Epidermal melanocyte (primary cell): ENCODE data around the gene OR1J4.
"Not testable (repeated sequence)": the region's sequence is repeated elsewhere in the genome, so short reads cannot be mapped to it uniquely, and the experiment has no call there.

Source experiments
- DNase-seq: peaks from one replicate; pipeline ENCODE4 v3.0.0; 2011; ENCODE audit warnings: low spot score; ENCODE audit not compliant: insufficient read length

OR1J4 gene, protein sequence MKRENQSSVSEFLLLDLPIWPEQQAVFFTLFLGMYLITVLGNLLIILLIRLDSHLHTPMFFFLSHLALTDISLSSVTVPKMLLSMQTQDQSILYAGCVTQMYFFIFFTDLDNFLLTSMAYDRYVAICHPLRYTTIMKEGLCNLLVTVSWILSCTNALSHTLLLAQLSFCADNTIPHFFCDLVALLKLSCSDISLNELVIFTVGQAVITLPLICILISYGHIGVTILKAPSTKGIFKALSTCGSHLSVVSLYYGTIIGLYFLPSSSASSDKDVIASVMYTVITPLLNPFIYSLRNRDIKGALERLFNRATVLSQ

DNA sequence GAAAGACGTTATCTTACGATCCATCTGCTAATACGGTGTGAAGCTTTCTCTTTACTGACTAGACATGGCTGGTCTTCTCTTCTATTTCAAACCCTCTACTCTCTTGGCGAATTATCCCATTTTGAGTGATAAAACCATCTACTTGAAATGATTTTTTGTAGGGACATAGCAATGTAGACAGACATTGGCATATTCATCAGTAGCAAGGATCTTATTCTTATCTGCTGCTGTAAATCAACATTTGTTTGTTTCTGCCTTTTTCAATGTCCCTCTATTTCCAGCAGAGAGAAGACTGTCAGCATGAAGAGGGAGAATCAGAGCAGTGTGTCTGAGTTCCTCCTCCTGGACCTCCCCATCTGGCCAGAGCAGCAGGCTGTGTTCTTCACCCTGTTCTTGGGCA lies at the start of gene OR1J4:
Gene OR1J4, plus strand, starts transcription at position 301 of the 400 bp plus-strand sequence. Its CDS starts 0 bp downstream, at position 301.
- DNase-seq = no peak

DNA sequence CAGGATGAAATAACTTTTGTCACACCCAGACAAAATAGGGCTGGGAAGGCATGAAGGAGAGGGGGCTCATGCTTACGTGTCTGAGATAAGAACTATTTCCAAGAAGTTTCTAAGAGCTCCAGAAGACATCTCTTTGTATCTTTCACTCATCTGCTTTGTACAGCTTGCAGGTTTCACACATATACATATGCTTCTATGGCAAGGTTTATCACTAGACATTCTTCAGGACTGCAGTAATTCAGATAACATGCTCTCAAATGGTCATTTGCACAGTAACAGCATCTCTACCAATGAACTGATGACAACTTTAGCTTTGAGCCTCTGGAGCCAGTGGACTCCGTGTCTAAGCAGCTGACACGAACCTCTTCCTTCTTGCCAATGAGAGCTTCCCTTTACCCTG lies 44.4 kb upstream of the OR1J4 start:
- no peak for DNase-seq

DNA sequence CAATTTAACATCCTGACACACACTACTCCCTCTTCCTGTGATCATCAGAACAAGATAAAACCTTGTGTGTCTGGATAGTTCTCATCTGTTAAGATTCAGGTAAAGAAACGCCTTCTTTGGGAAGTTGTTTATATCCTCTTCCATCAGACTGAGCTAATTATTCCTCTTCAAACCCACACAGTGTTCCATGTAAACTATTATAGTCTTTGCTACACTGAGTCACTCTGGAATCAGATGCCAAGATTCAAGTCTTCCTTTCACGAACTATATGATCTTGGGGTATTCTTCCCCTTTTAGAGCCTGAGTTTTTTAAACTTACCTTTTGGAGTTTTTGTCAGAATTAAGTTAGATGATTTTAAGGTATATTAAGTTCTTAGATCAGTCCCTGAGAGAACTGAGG lies 43.2 kb upstream of the OR1J4 start:
- no peak for DNase-seq

DNA sequence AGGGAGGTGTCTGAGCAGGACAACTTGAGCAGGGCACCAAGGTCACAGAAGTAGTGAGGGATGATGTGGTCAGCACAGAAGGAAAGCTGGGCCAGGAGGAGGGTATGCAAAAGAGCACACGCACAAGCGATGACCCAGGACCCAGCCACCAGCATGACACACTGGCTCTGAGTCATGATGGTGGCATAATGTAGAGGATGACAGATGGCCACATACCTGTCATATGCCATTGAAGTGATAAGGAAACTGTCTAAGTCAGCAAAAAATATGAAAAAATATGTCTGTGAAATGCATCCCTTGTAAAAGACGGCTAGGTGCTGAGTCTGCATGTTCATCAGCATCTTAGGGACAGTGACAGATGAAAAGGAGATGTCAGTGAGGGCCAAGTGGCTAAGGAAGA lies 41.6 kb upstream of the OR1J4 start:
- no peak for DNase-seq

DNA sequence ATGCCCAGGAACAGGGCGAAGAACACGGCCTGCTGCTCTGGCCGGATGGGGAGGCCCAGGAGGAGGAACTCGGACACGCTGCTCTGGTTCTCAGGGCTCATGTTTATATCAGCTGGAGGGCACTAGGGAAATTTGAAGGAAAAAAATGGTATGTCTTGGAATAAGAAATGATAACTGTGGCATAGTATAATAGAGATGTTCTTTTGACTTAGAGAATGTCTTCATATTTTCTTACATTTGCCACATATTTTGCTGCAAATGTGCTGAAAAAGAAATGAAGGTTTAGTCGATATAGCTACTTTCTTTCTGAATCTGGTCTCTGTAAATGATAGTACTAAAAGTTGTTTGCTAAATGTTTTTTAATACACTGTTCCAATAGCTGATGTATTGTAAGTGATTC lies 41.1 kb upstream of the OR1J4 start, which contains the start of gene OR1J1:
Gene OR1J1, minus strand, starts transcription at position 101 of the 400 bp plus-strand sequence. Its CDS starts 0 bp downstream, at position 101.
- no peak for DNase-seq

DNA sequence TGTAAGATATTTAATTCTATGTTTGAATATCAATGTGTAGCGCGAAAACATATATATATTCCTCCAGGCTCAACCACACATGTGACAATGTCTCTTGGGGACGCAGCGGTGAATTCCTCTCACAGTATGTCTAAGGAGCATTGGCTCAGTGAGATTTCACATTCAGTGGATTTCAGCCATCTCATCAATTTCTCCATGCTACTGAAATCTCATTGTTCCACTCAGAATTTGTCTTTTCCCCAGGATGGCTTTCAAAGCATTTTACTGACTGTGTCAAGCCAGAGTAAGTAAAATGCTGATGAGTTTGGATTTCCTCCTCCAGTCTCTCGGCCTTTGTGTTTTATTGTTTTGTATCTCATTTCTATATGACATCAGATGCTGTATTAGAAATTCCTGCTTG lies 39.9 kb upstream of the OR1J4 start:
- DNase-seq = no peak

DNA sequence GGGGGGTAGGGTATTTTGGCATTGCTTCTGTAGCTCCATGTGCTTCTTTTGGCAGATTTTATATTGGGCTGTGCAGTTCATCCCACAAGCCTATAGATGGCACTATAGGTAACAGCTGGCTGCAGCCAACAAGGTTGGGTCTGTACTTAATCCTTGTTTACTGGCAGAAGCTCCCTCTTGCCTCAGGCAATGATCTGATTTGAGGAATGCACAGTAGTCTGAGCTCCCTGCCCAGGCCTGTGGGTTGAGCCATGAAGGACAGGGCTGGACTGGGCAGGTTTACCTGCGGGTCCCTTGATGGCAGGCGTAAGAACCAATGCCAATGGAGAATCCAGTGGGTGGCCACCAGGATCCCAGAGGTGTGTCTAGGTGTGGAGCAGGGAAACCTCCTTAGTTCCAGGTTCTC lies 20.1 kb upstream of the OR1J4 start:
- DNase-seq = peak; percentile 21

DNA sequence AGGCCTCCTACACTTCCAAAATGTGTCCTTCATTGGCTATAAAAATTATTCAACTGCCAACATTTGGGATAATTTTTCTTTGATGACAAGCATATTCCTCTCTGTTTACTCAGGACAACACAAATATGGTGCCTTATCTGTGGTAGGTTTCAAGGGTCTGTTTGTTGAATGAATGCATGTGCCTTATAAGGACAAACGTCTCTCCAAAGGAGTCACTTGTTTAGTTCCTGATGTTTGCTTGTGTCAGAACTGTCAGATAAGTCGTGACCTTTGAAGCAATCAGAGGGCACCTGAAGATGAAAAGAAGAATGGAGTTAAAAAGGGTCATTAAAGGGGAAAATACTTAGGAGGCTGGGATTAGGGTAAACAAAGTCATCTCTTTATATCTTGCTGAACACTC lies 12.0 kb upstream of the OR1J4 start:
- no peak for DNase-seq

DNA sequence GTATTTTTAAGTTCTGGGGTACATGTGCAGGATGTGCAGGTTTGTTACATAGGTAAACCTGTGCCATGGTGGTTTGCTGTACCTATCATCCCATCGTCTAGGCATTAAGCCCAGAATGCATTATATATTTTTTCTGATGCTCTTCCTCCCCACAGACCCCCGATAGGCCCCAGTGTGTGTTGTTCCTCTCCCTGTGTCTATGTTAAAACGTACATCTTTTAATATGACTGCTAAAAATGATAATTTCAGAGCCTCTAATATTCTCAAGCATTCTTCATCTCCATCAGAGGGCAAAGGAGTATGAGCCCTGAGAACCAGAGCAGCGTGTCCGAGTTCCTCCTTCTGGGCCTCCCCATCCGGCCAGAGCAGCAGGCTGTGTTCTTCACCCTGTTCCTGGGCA lies 8.4 kb upstream of the OR1J4 start, which contains the start of gene OR1J2:
Gene OR1J2, plus strand, starts transcription at position 301 of the 400 bp plus-strand sequence. Its CDS starts 0 bp downstream, at position 301.
- no peak for DNase-seq

DNA sequence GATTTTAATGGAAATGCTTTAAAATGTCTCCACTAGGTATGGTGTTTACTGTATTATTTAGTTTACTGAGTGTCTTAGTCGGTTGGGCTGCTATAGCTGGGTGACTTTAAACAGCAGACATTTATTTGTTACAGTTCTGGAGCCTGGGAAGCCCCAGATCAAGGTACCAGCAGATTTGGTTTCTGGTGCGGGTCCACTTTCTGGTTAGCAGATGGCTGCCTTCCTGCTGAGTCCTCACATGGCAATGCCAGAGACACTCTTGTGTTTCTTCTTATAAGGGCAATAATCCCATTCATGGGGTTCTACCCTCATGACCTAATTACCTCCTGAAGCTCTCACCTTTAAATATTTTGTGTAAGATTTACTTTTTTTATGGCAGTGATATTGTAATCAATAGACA lies 715 bp upstream of the OR1J4 start:
- no peak for DNase-seq

DNA sequence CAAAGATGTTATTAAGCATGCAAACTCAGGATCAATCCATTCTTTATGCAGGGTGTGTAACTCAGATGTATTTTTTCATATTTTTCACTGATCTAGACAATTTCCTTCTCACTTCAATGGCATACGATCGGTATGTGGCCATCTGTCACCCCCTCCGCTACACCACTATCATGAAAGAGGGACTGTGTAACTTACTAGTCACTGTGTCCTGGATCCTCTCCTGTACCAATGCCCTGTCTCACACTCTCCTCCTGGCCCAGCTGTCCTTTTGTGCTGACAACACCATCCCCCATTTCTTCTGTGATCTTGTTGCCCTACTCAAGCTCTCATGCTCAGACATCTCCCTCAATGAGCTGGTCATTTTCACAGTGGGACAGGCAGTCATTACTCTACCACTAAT lies 435 bp downstream of the OR1J4 start:
- DNase-seq = no peak

DNA sequence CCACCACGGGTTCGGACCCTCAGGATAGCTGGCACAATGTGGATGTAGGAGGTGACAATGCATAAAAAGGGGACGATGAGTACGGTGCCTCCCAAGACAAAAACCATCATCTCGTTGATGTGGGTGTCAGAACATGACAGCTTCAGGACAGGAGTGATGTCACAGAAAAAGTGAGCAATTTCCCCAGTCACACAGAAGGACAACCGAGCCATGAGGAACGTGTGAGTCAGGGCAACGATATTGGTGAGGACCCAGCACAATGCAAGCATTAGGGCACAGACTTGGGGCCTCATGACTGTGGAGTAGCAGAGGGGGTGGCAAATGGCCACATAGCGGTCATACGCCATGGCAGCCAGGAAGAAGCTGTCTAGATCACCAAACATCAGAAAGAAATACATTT lies 7.7 kb downstream of the OR1J4 start:
- DNase-seq = no peak

DNA sequence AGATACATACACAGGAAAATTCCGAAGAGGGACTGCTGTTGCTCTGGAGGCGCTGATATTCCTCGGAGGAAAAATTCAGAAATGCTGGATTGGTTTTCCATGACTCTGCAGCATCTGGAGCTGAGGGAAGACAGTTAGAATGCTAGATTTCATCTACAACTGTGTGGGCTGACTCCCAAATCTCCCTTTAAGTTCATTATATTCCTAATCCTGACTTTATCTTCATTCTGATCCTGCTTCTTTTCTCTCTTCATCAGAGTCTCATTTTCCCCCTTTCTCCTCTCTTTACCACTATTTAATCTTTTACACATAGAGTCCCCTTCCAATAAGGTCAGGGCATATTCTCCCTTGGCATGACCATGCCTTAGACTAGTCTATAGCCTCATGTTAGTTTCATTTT lies 8.3 kb downstream of the OR1J4 start, which contains the start of gene OR1N1:
Gene OR1N1, minus strand, starts transcription at position 101 of the 400 bp plus-strand sequence. Its CDS starts 0 bp downstream, at position 101.
- no peak for DNase-seq

DNA sequence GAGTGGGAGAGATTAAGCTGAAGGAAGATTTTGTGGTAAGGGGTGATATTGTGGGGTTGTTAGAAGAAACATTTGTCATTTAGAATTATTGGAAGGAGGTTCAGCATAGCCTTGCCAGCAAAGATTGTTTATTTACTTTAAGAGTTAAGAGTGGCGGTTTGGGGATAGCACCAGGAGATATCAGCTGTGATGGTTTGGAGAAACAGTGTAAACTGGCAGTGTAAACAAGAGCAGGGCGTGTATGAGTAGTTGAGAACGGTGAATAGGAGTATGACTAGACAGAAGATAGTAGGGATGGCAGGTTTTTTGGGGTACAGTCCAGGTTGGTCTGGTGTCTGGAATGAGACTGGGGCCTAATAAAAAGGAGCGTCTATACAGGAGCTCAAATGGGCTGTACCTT lies 12.2 kb downstream of the OR1J4 start:
- DNase-seq = not testable (repeated sequence)

DNA sequence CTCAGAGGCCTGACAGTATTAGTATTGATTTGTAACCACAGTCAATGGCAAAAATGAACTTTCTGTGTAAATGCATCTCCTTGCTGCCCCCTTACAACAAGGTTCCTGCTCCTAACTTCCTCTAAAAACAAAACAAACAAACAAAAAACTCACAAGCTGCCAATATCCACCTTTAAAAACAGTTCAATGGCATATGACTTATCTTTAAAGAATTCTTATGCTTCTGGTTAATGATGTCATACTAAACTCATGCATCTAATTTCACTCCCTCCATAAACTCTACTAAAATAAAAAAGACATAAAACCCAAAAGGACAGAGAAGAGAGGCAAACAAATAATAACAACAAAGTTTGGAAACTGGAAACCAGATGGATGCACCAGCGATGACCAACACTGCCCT lies 17.2 kb downstream of the OR1J4 start:
- no peak for DNase-seq

DNA sequence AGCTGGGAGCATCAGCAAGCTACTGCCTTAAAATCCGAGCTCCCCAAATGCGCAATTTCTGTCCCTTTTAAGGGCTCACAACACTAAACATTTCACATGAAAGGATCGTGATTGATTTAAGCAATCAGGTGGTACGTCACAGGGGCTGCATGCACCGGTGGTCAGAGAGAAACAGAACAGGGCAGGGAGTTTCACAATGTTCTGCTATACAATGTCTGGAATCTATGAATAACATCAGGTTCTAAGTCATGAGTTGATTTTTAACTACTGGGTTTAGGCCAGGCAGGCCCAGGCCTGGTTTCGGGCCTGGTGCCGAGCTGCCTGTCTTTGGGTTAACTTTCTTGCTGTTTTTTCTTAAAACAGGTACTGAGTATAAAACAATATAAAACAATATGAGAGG lies 18.1 kb downstream of the OR1J4 start:
- DNase-seq = not testable (repeated sequence)

DNA sequence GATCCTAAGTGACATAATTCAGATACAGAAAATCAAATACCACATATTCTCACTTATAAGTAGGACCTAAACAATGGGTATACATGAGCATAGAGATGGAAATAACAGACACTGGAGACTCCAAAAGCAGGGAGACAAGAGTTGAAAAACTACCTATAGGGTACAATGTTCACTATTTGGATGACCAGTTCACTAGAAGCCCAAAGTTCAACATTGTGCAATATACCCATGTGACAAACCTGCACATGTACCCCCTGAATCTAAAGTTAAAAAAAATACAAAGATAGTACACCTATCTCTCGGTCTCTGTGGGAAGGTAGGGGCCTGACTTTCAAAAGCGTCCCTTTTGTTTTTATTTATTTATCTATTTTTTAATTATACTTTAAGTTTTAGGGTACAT lies 19.8 kb downstream of the OR1J4 start:
- no peak for DNase-seq

DNA sequence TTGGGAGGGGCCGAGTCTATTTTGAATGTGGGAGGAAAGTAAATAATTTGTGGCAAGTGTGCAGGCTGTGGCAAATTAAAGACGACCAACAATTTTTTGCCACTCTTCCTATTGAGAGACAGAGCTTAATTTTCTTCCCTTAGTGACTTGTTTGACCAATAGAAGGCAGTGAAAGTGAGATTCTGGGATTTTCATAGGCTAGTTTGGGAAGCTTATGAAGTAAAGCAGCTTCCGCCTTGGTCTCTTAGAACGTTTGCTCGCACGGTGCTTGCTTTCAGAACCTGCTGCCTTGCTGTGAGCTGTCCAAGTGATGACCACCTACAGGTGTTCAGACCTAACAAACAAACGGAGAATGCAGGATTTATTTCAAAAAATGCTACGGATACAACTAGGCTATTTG lies 27.3 kb downstream of the OR1J4 start:
- DNase-seq = no peak

DNA sequence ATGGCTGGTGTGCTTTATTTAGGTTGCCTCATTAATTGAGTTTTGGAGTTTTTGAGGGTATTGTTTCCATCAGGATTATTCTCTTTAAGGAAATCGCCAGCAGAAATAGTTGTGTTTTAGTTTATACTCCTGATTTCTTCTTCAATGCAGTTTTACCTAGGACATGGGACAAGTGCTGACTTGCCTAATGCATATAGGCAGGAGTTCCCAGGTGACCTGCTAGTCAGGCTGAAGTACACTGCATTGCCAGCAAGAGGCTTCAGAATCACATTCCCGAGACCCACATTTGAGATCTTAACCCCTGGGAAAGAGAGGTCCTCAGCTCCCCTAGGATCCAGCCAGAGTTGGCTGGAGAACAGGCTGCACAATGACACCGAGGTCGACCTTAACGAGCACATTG lies 32.4 kb downstream of the OR1J4 start:
- DNase-seq = no peak

DNA sequence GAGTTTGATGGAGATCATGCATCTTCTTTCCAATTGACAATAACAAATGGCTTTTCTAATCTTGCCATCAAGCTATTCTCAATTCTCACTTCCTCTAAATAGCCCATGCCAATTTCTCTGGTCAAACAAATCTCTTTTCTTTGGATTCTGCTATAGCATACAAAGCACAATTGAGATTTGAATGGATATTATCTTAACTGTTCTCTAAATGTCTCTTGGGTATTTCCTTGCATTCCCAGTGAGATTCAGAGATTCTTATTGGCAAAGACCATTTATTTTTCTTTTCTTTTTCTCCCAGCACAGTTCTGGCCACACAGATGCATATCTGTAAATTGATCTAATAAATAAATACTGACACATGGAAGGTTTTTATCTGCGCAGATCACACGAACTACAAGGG lies 33.9 kb downstream of the OR1J4 start, which contains the start of gene OR1N2:
Gene OR1N2, plus strand, starts transcription at position 301 of the 400 bp plus-strand sequence. CDS start 100 bp downstream, outside the sequence.
- no peak for DNase-seq

DNA sequence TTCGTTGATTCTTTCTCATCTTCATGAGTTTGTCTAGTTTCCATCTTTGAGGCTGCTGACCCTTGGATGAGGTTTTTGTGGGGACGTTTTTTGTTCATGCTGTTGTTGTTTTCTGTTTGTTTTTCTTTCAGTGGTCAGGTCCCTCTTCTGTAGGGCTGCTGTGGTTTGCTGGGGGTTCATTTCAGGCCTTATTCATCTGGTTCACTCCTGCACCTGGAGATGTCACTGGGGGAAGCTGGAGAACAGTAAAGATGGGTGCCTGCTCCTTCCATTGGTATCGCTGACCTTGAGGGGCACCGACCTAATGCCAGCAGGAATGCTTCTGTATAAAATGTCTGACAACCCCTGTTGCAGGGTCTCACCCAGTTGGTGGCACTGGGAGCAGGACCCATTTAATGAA lies 42.5 kb downstream of the OR1J4 start:
- DNase-seq = no peak

DNA sequence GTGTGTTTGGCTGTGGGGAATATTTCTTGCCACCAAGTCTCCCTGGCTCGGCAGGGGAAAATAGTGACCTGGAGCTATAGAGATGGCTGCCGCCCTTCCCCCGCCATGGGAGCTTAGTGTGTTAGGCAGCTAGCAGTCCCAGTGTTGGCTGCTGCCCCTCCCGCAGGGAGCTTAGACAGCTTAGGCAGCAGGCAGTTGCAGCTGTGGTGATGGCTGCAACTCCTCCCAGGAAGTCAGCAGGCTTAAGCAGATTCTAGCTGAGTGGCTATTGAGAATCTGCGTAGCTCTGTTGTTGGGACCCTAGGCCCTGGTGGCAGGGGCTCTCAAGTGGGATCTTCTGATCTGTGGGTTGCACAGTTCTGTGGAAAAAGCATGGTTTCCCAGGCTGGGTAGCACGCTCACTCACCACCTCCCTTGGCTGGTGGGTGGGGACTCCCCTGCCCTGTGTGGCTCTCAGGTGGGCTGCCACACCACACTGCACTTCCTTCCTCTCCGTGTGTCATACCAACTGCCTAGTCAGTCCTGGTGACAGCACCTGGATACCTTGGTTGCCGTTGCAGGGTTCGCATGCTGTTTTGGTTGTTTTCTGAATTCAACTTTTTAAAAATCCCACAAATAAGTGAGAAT lies 43.3 kb downstream of the OR1J4 start:
- no peak for DNase-seq

DNA sequence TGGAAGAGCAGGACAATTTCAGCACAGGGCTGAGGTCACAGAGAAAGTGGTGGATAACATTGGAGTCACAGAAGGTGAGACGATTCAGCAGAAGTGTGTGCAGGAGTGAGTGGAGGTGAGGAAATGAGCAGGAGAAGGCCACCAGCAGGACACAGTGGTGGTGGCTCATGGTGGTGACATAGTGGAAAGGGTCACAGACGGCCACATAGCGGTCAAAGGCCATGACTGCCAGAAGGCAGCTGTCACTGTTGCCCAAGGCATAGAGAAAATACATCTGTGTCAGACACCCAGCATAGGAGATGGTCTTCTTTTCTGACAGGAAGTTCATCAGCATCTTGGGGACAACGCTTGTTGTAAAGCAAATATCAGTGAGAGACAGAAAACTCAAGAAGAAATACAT lies 49.0 kb downstream of the OR1J4 start:
- DNase-seq = no peak
